CD8-positive, alpha-beta memory T cell (primary cell): ENCODE data around the gene PRDM16. TPM values are rescaled to one million over a fixed set of nuclear protein-coding genes. Genes with fewer than 3 reads are reported as not detected.

Experiments
- CTCF ChIA-PET: fragments of 350-600 bp; sonication (Branson Sonifier 250); formaldehyde crosslinking; loops from one replicate; lab custom pipeline; 2021; ENCODE audit warnings: antibody characterized with exemption; lab: Charles Lee
- POLR2A ChIA-PET: fragments of 350-600 bp; sonication (Branson Sonifier 250); formaldehyde crosslinking; loops from one replicate; lab custom pipeline; 2021; ENCODE audit warnings: antibody characterized with exemption; lab: Charles Lee
- DNase-seq, 5 donors: peaks; one replicate each; pipeline versions ENCODE4 v3.0.0 to v3.0.0-alpha.2; 2020 to 2022; ENCODE audit warnings: mixed read lengths in 1 of 5
- H3K27ac ChIP-seq: one replicate; pipeline ENCODE4 v1.7.0; 2013; ENCODE audit warnings: low read depth, mild to moderate bottlenecking, low read length, moderate library complexity
- H3K27me3 ChIP-seq: 2 replicates; pipeline ENCODE4 v1.7.0; 2013; ENCODE audit warnings: low read length, mild to moderate bottlenecking; ENCODE audit not compliant: insufficient read depth, poor library complexity, severe bottlenecking
- H3K36me3 ChIP-seq: 2 replicates; pipeline ENCODE4 v1.7.0; 2013; ENCODE audit warnings: mild to moderate bottlenecking, low read length, moderate library complexity; ENCODE audit not compliant: insufficient read depth
- H3K4me1 ChIP-seq: 2 replicates; pipeline ENCODE4 v1.7.0; 2013; ENCODE audit warnings: mild to moderate bottlenecking, low read length, moderate library complexity; ENCODE audit not compliant: insufficient read depth
- H3K4me3 ChIP-seq: 2 replicates; pipeline ENCODE4 v1.7.0; 2013; ENCODE audit warnings: mild to moderate bottlenecking, low read length
- H3K9me3 ChIP-seq: 2 replicates; pipeline ENCODE4 v1.7.0; 2013; ENCODE audit warnings: mild to moderate bottlenecking, low read length
- H3K27ac Mint-ChIP-seq, 8 donors: one replicate each; pipeline ENCODE4 v1.8.0; 2020 to 2021; ENCODE audit warnings: mixed read lengths in 8 of 8, mild to moderate bottlenecking in 6 of 8, inconsistent platforms in 3 of 8, moderate library complexity in 3 of 8
- H3K27me3 Mint-ChIP-seq, 2 donors: one replicate each; pipeline ENCODE4 v1.8.0; 2020 to 2021; ENCODE audit warnings: mixed read lengths in 2 of 2, mild to moderate bottlenecking in 1 of 2, moderate library complexity in 1 of 2
- H3K36me3 Mint-ChIP-seq, 3 donors: one replicate each; pipeline ENCODE4 v1.8.0; 2020 to 2021; ENCODE audit warnings: mixed read lengths in 3 of 3, inconsistent platforms in 1 of 3, mild to moderate bottlenecking in 1 of 3
- H3K4me1 Mint-ChIP-seq, 3 donors: one replicate each; pipeline ENCODE4 v1.8.0; 2020 to 2021; ENCODE audit warnings: mixed read lengths in 3 of 3, inconsistent platforms in 1 of 3, mild to moderate bottlenecking in 1 of 3
- H3K4me3 Mint-ChIP-seq, 7 donors: one replicate each; pipeline ENCODE4 v1.8.0; 2020 to 2021; ENCODE audit warnings: mixed read lengths in 7 of 7, mild to moderate bottlenecking in 6 of 7, moderate library complexity in 4 of 7, inconsistent platforms in 2 of 7
- H3K9me3 Mint-ChIP-seq, 5 donors: one replicate each; pipeline ENCODE4 v1.8.0; 2020 to 2022; ENCODE audit warnings: mixed read lengths in 5 of 5, mild to moderate bottlenecking in 3 of 5, moderate library complexity in 2 of 5, inconsistent platforms in 1 of 5
- polyA plus RNA-seq: library from polyadenylated mRNA; unstranded; fragments of 300-500 nt; fragmentation: Illumina TruSeq; gene quantifications from one replicate; pipeline ENCODE4 v1.2.3, GENCODE V29; 2021
- total RNA-seq, 2 experiments: library from RNA; stranded (reverse); gene quantifications; one replicate each; pipeline ENCODE4 v1.2.3, GENCODE V29; 2021

Gene PRDM16
- total and polyA plus RNA-seq, 3 experiments from 2014 or later: not detected

DNA sequence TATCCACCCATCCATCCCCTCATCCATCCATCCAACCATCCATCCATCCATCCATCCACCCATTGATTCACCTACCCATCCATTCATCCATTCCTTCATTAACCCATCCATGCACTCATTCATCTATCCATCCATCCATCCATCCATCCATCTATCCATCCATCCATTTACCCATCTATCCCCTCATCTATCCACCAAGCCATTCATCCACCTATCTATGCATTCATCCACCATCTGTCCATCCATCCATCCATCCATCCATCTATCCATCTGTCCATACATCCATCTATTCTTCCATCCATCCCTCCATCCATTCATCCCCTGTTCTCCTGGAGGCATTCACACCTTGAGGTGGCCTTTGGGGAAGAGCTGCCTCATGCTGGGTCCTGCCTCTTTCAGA lies 107.0 kb downstream of the PRDM16 start:
- Histone ChIP-seq H3K4me1 (no peaks in the 10 kb centered on the region), H3K9me3 (no peaks in the 10 kb centered on the region), H3K36me3 (no peaks in the 10 kb centered on the region), H3K27me3 (peaks cover 3% of the 10 kb centered on the region), H3K27ac (no peak overlapping the region), H3K4me3 (no peak overlapping the region)
- H3K4me1 Mint-ChIP-seq: peaks cover 0 to 3% (median 0%) of the 10 kb centered on the region in 3 donors
- CTCF ChIA-PET: no interaction called here
- H3K4me3 Mint-ChIP-seq: no peak overlapping the region
- H3K27ac Mint-ChIP-seq: no peak overlapping the region
- H3K27me3 Mint-ChIP-seq: peaks cover 10 to 34% of the 10 kb centered on the region in 2 donors
- POLR2A ChIA-PET: no interaction called here
- no peaks in the 10 kb centered on the region for H3K9me3 Mint-ChIP-seq
- DNase-seq: no peak
- H3K36me3 Mint-ChIP-seq: no peaks in the 10 kb centered on the region

DNA sequence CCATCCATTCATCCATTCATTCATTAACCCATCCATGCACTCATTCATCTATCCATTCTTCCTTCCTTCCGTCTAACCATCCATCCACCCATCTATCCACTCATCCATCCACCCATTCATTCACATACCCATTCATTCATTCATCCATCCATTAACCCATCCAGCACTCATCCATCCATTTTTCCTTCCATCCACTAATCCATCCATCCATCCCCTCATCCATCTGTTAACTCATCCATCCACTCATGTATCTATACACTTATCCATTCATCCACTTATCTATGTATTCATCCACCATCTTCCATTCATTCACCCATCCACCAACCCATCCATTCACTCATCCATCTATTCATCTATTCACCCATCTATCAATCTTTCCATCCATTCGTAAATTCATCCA lies 107.8 kb downstream of the PRDM16 start:
- Histone ChIP-seq H3K4me3 (no peak overlapping the region), H3K9me3 (no peaks in the 10 kb centered on the region), H3K4me1 (no peaks in the 10 kb centered on the region), H3K27me3 (no peaks in the 10 kb centered on the region), H3K36me3 (no peaks in the 10 kb centered on the region), H3K27ac (no peak overlapping the region)
- CTCF ChIA-PET: no interaction called here
- no peak for DNase-seq
- Mint-ChIP-seq H3K27me3 (peaks cover 6 to 30% of the 10 kb centered on the region in 2 donors), H3K36me3 (no peaks in the 10 kb centered on the region), H3K27ac (no peak overlapping the region), H3K4me1 (no peaks in the 10 kb centered on the region), H3K4me3 (no peak overlapping the region), H3K9me3 (no peaks in the 10 kb centered on the region)
- POLR2A ChIA-PET: no interaction called here

DNA sequence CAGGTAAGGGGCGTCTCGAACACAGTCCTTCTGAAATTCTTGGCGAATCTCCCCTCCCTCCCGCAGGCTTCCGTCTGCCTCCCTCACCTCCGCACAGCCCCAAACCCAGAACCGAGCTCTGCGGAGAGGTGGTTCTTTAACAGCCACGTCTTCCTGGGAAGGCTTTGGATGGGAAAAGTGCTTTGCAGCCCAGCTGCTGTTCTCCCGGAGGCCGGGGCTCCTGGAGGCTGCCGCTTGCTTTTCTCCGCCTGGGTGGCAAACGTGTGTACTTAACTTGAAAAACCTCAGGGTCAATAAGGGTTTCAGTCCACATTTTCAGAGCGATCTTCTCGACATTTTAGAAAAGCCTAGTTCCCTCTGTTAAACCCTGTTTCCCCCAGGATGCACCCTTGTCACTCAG lies 109.3 kb downstream of the PRDM16 start:
- Histone ChIP-seq H3K4me1 (no peaks in the 10 kb centered on the region), H3K27ac (no peak overlapping the region), H3K9me3 (no peaks in the 10 kb centered on the region), H3K36me3 (no peaks in the 10 kb centered on the region), H3K4me3 (no peak overlapping the region), H3K27me3 (no peaks in the 10 kb centered on the region)
- Mint-ChIP-seq H3K4me3 (no peak overlapping the region), H3K27me3 (peaks cover 0 to 15% of the 10 kb centered on the region in 2 donors), H3K4me1 (no peaks in the 10 kb centered on the region), H3K9me3 (no peaks in the 10 kb centered on the region), H3K27ac (no peak overlapping the region), H3K36me3 (no peaks in the 10 kb centered on the region)
- ChIA-PET CTCF (no interaction called here), POLR2A (no interaction called here)
- no peak for DNase-seq

DNA sequence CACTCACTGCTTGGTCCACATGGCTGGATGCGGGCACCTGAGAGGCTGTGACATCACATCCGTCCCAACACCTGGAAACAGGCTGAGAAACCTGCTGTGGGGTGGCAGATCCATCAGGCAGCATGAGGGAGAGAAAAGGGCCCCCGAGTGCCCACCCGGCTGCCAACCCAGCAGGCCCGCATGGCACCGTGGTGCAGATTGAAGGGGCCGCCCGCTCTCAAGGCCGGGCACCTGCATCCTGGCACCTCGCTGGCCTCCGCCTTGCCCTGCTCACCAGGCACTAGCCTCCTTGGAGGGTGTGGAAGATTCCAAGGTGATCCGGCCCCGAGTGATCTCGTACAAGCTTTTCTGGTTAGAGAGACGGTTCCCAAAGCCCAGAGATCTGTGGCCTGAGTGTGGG lies 110.5 kb downstream of the PRDM16 start:
- H3K36me3 Mint-ChIP-seq: no peaks in the 10 kb centered on the region
- H3K9me3 ChIP-seq: no peaks in the 10 kb centered on the region
- no peak overlapping the region for H3K27ac ChIP-seq
- peaks cover 0 to 7% of the 10 kb centered on the region in 2 donors for H3K27me3 Mint-ChIP-seq
- no peak overlapping the region for H3K27ac Mint-ChIP-seq
- no peaks in the 10 kb centered on the region for H3K4me1 Mint-ChIP-seq
- peaks cover 7% of the 10 kb centered on the region for H3K27me3 ChIP-seq
- H3K4me3 ChIP-seq: no peak overlapping the region
- DNase-seq: no peak
- H3K9me3 Mint-ChIP-seq: no peaks in the 10 kb centered on the region
- no peaks in the 10 kb centered on the region for H3K36me3 ChIP-seq
- H3K4me3 Mint-ChIP-seq: no peak overlapping the region
- H3K4me1 ChIP-seq: no peaks in the 10 kb centered on the region
- ChIA-PET CTCF (no interaction called here), POLR2A (no interaction called here)

DNA sequence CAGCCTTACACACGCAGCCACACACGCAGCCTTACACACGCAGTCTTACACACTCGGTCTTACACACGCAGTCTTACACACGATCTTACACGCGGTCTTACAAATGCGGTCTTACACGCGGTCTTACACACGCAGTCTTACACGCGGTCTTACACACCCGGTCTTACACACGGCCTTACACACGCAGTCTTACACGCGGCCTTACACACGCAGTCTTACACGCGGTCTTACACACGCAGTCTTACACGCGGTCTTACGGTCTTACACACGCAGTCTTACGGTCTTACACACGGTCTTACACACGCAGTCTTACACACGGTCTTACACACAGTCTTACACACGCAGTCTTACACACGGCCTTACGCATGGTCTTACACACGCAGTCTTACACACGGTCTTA lies 111.9 kb downstream of the PRDM16 start:
- H3K4me3 ChIP-seq: no peak overlapping the region
- H3K4me1 ChIP-seq: no peaks in the 10 kb centered on the region
- POLR2A ChIA-PET: no interaction called here
- H3K36me3 Mint-ChIP-seq: no peaks in the 10 kb centered on the region
- CTCF ChIA-PET: no interaction called here
- H3K9me3 ChIP-seq: no peaks in the 10 kb centered on the region
- H3K36me3 ChIP-seq: no peaks in the 10 kb centered on the region
- H3K27ac Mint-ChIP-seq: no peak overlapping the region
- H3K27me3 ChIP-seq: peaks cover 7% of the 10 kb centered on the region
- no peaks in the 10 kb centered on the region for H3K4me1 Mint-ChIP-seq
- no peaks in the 10 kb centered on the region for H3K9me3 Mint-ChIP-seq
- no peak overlapping the region for H3K4me3 Mint-ChIP-seq
- no peak for DNase-seq
- peaks cover 4 to 8% of the 10 kb centered on the region in 2 donors for H3K27me3 Mint-ChIP-seq
- no peak overlapping the region for H3K27ac ChIP-seq

DNA sequence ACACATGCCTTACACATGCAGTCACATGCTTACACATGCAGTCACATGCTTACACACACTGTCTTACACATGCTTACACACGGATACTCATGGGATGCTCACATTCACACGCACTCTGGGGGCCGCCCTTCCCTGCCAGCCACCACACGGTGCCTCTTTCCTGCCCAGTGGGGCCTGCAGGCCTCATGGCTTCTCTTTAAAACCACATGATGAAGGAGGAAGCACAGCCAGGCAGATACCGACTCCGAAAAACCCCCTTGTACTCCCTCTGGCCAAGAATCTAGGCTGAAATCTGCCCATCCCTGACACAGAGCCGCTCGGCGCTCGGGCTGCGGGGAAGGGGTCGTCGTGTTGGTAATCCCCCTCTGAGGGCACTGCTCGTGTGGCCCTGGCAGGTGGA lies 113.0 kb downstream of the PRDM16 start:
- Histone ChIP-seq H3K36me3 (no peaks in the 10 kb centered on the region), H3K9me3 (no peaks in the 10 kb centered on the region), H3K27ac (no peak overlapping the region), H3K4me3 (no peak overlapping the region), H3K4me1 (no peaks in the 10 kb centered on the region), H3K27me3 (peaks cover 7% of the 10 kb centered on the region)
- POLR2A ChIA-PET: no interaction called here
- Mint-ChIP-seq H3K9me3 (no peaks in the 10 kb centered on the region), H3K36me3 (no peaks in the 10 kb centered on the region), H3K4me1 (no peaks in the 10 kb centered on the region), H3K27me3 (peaks cover 4 to 12% of the 10 kb centered on the region in 2 donors), H3K4me3 (no peak overlapping the region), H3K27ac (no peak overlapping the region)
- DNase-seq: no peak
- CTCF ChIA-PET: no interaction called here

DNA sequence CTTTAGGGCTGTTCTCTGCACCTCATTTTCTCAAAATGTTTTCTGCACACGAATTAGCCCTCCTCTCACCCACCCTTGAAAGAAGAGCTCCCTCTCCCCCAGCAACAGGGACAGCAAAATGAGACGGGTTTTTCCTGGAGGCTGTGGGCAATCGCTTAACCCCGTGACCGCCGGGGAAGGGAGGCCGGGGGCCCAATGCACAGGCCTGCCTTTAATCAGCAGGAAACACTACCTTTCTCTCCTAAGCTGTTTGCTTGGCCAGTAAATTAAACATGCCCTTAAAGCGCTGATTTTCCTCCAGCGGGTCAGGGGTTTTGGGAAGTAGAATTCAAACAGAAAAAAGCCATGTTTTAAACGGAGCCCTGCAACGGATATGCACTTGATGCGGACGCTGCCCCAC lies 114.4 kb downstream of the PRDM16 start:
- ChIA-PET POLR2A (no interaction called here), CTCF (no interaction called here)
- peaks cover 7% of the 10 kb centered on the region for H3K27me3 ChIP-seq
- H3K9me3 Mint-ChIP-seq: no peaks in the 10 kb centered on the region
- H3K36me3 Mint-ChIP-seq: no peaks in the 10 kb centered on the region
- no peak overlapping the region for H3K27ac ChIP-seq
- no peak overlapping the region for H3K27ac Mint-ChIP-seq
- H3K36me3 ChIP-seq: no peaks in the 10 kb centered on the region
- no peak overlapping the region for H3K4me3 ChIP-seq
- H3K4me1 ChIP-seq: no peaks in the 10 kb centered on the region
- no peak overlapping the region for H3K4me3 Mint-ChIP-seq
- no peaks in the 10 kb centered on the region for H3K4me1 Mint-ChIP-seq
- no peak for DNase-seq
- H3K27me3 Mint-ChIP-seq: peaks cover 4 to 20% of the 10 kb centered on the region in 2 donors
- no peaks in the 10 kb centered on the region for H3K9me3 ChIP-seq

DNA sequence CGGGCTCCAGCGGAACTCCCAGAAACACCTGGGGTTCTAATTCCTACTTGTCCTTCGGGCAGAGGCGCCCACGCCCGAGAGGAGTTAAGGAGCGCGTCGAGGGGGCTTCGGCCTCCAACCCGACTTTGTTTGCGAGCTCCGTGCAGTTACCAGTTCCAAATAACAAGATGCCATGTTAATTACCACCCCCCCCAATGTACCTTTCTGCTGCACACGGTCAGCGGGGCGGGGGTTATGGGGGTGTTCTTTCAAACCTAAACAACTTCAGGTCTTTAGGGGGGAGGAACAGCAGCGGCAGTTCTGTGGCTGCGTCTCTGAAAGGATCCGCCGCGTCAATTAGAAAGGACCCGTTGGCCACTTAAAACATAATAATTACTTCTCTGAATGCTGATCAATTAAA lies 114.8 kb downstream of the PRDM16 start:
- Mint-ChIP-seq H3K4me3 (no peak overlapping the region), H3K36me3 (no peaks in the 10 kb centered on the region), H3K27ac (no peak overlapping the region), H3K27me3 (peaks cover 4 to 24% of the 10 kb centered on the region in 2 donors), H3K4me1 (no peaks in the 10 kb centered on the region), H3K9me3 (no peaks in the 10 kb centered on the region)
- ChIA-PET POLR2A (no interaction called here), CTCF (no interaction called here)
- no peaks in the 10 kb centered on the region for H3K36me3 ChIP-seq
- no peaks in the 10 kb centered on the region for H3K4me1 ChIP-seq
- DNase-seq: no peak
- no peaks in the 10 kb centered on the region for H3K9me3 ChIP-seq
- H3K27me3 ChIP-seq: peaks cover 7% of the 10 kb centered on the region
- no peak overlapping the region for H3K27ac ChIP-seq
- no peak overlapping the region for H3K4me3 ChIP-seq

DNA sequence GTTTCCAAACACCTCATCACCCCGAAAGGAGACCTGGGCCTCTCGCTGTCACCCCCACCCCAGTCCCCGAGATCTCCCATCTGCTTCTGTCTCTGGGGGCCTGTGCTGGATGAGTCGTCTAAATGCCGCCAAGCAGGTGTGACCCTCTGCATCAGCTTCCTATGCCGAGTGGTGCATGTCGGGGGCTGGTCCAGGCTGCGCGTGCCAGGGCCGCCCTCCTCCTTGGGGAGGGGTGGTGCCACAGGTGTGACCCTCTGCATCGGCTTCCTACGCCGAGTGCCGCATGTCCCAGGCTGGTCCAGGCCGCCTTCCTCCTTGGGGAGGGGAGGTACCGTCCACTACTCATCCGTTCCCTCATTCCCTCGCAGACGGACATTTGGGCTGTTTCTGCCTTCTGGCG lies 115.7 kb downstream of the PRDM16 start:
- peaks cover 7% of the 10 kb centered on the region for H3K27me3 ChIP-seq
- Mint-ChIP-seq H3K4me1 (no peaks in the 10 kb centered on the region), H3K4me3 (no peak overlapping the region), H3K27ac (no peak overlapping the region), H3K27me3 (peaks cover 6 to 31% of the 10 kb centered on the region in 2 donors), H3K36me3 (no peaks in the 10 kb centered on the region), H3K9me3 (no peaks in the 10 kb centered on the region)
- POLR2A ChIA-PET: no interaction called here
- DNase-seq: no peak
- no peak overlapping the region for H3K27ac ChIP-seq
- no peaks in the 10 kb centered on the region for H3K4me1 ChIP-seq
- H3K9me3 ChIP-seq: no peaks in the 10 kb centered on the region
- no peak overlapping the region for H3K4me3 ChIP-seq
- CTCF ChIA-PET: no interaction called here
- no peaks in the 10 kb centered on the region for H3K36me3 ChIP-seq
